Psoas muscle (tissue), 8 donors: ENCODE data around the gene LSAMP. TPM values are rescaled to one million over a fixed set of nuclear protein-coding genes. Genes with fewer than 3 reads are reported as not detected.

Source experiments
- ATAC-seq, 4 donors: fragments of 200-7000 bp; cut with Tn5 transposase; one replicate each; pipeline ENCODE4 v1.9.1; 2020; ENCODE audit warnings: moderate library complexity in 3 of 4, mild to moderate bottlenecking in 2 of 4
- DNase-seq, 2 donors: peaks; one replicate each; pipeline ENCODE4 v3.0.0-alpha.2; 2020
- H3K27ac ChIP-seq: fragments of 200-600 bp; one replicate; pipeline ENCODE4 v1.8.0; 2022
- H3K27me3 ChIP-seq, 3 donors: fragments of 200-600 bp in 1 of 3; one replicate each; pipeline versions ENCODE4 v1.6.1 to v1.8.0; 2013 to 2022; ENCODE audit warnings: low read length in 2 of 3, mild to moderate bottlenecking in 2 of 3, moderate library complexity in 1 of 3; ENCODE audit not compliant: insufficient read depth in 3 of 3
- H3K36me3 ChIP-seq, 2 donors: fragments of 200-600 bp in 1 of 2; one replicate each; pipeline versions ENCODE4 v1.6.1 to v1.8.0; 2013 to 2022; ENCODE audit warnings: low read depth in 1 of 2, mild to moderate bottlenecking in 1 of 2, moderate library complexity in 1 of 2; ENCODE audit not compliant: insufficient read depth in 1 of 2
- H3K4me1 ChIP-seq: fragments of 200-600 bp; one replicate; pipeline ENCODE4 v1.8.0; 2022
- H3K4me3 ChIP-seq: fragments of 200-600 bp; one replicate; pipeline ENCODE4 v1.8.0; 2022; ENCODE audit warnings: mild to moderate bottlenecking
- H3K9me3 ChIP-seq: fragments of 200-600 bp; one replicate; pipeline ENCODE4 v1.8.0; 2022
- WGBS, 3 donors: extraction: QIAGEN DNeasy Blood & Tissue Kit; methylation state at CpG; one replicate each; pipeline versions ENCODE4 v1.1.6 to v1.1.7; 2013; 5-methylcytosine and 5-hydroxymethylcytosine counted together
- intact Hi-C, 2 donors: fragments of 100-400 bp; cut with DNase I; formaldehyde crosslinking; loops; one replicate each; pipeline versions ENCODE4 v1.11.0 to v1.14.2; 2022
- polyA plus RNA-seq, 3 donors: library from polyadenylated mRNA; stranded (reverse); fragments of 200-250 nt; gene quantifications; one replicate each; pipeline ENCODE4 v1.2.3, GENCODE V29; 2013
- total RNA-seq, 4 donors: library from RNA; stranded (reverse); fragmentation: NEBNext Ultra II Directional in 2 of 4; extraction: Animal tissue kit (Norgen Biotek cat#: 25700) in 2 of 4; gene quantifications; one replicate each; pipeline versions ENCODE4 v1.2.1 to v1.2.4, GENCODE V29; 2021 to 2023
- TF ChIP-seq, protein P1 (sequence below): fragments of 200-600 bp; IDR thresholded peaks from one replicate; pipeline ENCODE4 v1.8.0; 2022; ENCODE audit warnings: antibody characterized with exemption
- donor health status: healthy with polysubstance abuse.
- donor health status: DM: no; HTN: no; CAD: no; lungs with moderate emphysema.
- donor health status: Bipolar disorder and iron deficiency.
- donor health status: healthy.
- donor health status: DM: yes; HTN: yes; CAD: no.
- donor health status: DM: no; HTN: no; CAD: no.
- donor health status: DM: no; HTN: no; CAD: no.
- donor health status: DM: yes; HTN: yes; CAD: no.

LSAMP gene
- total and polyA plus RNA-seq, 7 donors = 0.01 to 0.17 (median 0.04) TPM; not detected in 4

DNA sequence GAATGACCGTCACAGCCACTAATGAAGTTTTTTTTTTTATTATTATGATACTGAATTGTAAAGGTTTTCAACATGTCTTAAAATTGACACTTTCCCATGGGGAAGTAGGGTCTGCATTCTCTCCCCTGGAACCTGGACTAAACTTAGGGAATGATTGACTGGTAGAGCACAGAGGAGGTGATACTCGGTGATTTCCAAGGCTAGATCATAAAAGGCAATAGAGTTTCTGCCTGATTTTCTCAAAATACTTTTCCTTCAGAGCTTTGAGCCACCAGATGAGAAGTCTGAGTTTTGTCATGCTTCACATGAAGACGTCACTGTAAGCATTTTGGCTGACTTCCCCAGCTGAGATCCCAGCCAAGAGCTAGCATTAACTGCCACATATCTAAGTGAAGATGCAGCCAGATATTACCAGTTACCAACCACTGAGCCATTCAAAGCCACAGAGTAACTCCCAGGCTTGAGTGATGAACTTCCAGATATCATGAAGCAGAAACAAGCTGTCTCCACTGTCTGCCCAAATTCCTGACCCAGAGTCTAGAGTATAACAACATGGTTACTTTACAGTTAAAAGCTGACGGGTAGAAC is 105.8 kb downstream of the LSAMP start:
- H3K27ac ChIP-seq = no peak overlapping the region
- no peaks in the 10 kb centered on the region for H3K9me3 ChIP-seq
- ATAC-seq = no peak
- intact Hi-C loops = no loop called here
- 36 to 48% (median 39%) methylated on average over 4 of the region's 4 CpGs for WGBS, 3 donors
- no peak overlapping the region for H3K4me3 ChIP-seq
- no peaks in the 10 kb centered on the region for H3K36me3 ChIP-seq
- TF ChIP-seq, protein P1, sequence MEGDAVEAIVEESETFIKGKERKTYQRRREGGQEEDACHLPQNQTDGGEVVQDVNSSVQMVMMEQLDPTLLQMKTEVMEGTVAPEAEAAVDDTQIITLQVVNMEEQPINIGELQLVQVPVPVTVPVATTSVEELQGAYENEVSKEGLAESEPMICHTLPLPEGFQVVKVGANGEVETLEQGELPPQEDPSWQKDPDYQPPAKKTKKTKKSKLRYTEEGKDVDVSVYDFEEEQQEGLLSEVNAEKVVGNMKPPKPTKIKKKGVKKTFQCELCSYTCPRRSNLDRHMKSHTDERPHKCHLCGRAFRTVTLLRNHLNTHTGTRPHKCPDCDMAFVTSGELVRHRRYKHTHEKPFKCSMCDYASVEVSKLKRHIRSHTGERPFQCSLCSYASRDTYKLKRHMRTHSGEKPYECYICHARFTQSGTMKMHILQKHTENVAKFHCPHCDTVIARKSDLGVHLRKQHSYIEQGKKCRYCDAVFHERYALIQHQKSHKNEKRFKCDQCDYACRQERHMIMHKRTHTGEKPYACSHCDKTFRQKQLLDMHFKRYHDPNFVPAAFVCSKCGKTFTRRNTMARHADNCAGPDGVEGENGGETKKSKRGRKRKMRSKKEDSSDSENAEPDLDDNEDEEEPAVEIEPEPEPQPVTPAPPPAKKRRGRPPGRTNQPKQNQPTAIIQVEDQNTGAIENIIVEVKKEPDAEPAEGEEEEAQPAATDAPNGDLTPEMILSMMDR = no peak
- DNase-seq = no peak
- H3K27me3 ChIP-seq = no peaks in the 10 kb centered on the region
- no peaks in the 10 kb centered on the region for H3K4me1 ChIP-seq

GRCh38 chr3:116338713-116339112 is 106.6 kb downstream of the LSAMP start:
- no peak overlapping the region for H3K4me3 ChIP-seq
- H3K36me3 ChIP-seq = no peaks in the 10 kb centered on the region
- ATAC-seq (no peak), DNase-seq (no peak)
- TF ChIP-seq, protein P1 = no peak
- no peaks in the 10 kb centered on the region for H3K9me3 ChIP-seq
- WGBS, 3 donors = 37 to 46% (median 41%) methylated on average over 3 of the region's 3 CpGs
- no peak overlapping the region for H3K27ac ChIP-seq
- H3K27me3 ChIP-seq = no peaks in the 10 kb centered on the region
- intact Hi-C loops = no loop called here
- H3K4me1 ChIP-seq = no peaks in the 10 kb centered on the region

DNA sequence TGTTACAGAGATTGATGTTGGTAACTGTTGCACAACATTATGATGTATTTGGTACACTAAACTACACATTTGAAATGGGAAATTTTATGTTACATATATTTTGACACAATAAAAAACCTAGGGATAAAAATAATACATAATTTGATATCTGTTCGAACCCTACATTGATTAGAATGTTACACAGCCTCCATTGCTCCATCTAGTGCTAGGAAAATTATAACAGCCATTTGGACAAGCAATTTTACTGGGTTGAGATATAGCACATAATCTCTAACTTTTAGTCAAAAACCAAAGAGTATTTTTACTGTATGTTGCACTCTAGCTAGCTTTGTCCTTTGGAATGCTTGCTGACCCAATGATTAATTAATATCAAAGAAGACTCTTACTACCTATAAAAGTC is 108.1 kb downstream of the LSAMP start:
- Histone ChIP-seq H3K4me1 (no peaks in the 10 kb centered on the region), H3K9me3 (no peaks in the 10 kb centered on the region), H3K27ac (no peak overlapping the region), H3K4me3 (no peak overlapping the region), H3K36me3 (no peaks in the 10 kb centered on the region), H3K27me3 (no peaks in the 10 kb centered on the region)
- intact Hi-C loops = no loop called here
- TF ChIP-seq, protein P1 = no peak
- no peak for ATAC-seq
- no peak for DNase-seq
- 64 to 74% (median 73%) methylated on average over 1 of the region's 1 CpG for WGBS, 3 donors

DNA sequence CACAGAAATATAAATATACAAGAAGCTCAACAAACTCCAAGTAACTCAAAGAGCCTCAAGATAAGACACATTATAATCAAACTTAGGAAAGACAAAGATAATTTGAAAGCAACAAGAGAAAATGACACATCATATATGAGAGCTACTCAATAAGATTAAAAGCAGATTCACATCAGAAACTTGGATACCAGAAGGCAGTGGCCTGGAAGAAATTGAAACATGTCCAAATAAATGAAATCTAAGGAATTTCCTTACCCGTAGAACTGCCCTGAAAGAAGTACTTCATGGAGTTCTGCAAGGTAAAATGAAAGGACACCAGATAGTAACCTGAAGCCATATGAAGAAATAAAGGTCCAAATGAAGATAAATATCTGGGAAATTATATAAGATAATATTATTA is 113.9 kb downstream of the LSAMP start:
- DNase-seq = no peak
- no peak for ATAC-seq
- H3K36me3 ChIP-seq = no peaks in the 10 kb centered on the region
- H3K9me3 ChIP-seq = no peaks in the 10 kb centered on the region
- WGBS, 3 donors = 50 to 68% (median 58%) methylated on average over 1 of the region's 1 CpG
- intact Hi-C loops = no loop called here
- H3K27ac ChIP-seq = no peak overlapping the region
- H3K27me3 ChIP-seq = no peaks in the 10 kb centered on the region
- no peaks in the 10 kb centered on the region for H3K4me1 ChIP-seq
- H3K4me3 ChIP-seq = no peak overlapping the region
- TF ChIP-seq, protein P1 = no peak

DNA sequence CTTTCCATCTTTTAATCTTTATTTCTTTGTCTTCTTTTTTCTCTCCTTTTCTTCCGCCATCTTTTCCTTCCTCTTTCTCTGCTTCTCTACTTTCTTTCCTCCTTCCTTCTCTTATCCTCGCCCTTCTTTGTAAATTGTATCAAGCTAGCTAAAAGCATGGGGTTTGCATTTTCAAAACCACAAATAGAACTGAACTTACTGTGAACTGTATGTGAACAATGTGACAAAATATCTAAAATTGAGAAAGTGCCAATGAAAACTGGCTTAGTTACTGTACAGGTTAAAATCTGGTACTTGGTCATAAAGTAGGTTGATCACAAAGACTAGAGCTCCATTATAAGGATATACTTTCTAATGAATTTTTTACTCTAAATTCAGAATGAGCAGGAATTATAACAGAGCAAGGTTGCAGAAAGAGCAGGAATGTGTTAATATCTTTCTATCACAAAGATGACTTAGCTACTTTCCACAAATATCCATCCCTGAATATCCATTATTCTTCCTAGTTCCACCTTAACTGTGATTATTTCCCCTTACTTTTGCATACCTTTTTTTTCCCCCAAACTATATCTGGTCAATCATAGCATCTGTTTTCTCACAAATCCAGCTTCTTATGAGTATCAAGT is 122.4 kb downstream of the LSAMP start:
- ATAC-seq (no peak), DNase-seq (no peak)
- H3K36me3 ChIP-seq = no peaks in the 10 kb centered on the region
- no peaks in the 10 kb centered on the region for H3K4me1 ChIP-seq
- no peaks in the 10 kb centered on the region for H3K9me3 ChIP-seq
- no peaks in the 10 kb centered on the region for H3K27me3 ChIP-seq
- intact Hi-C loops = no loop called here
- 75 to 89% (median 88%) methylated on average over 2 of the region's 2 CpGs for WGBS, 3 donors
- H3K27ac ChIP-seq = no peak overlapping the region
- TF ChIP-seq, protein P1 = no peak
- no peak overlapping the region for H3K4me3 ChIP-seq
